Stimulated activated naive CD8-positive, alpha-beta T cell treated with anti-CD3 and anti-CD28 coated beads, Interleukin-15, amount 100 ng/mL, for 72 hours (primary cell): ENCODE data around the gene KIAA1671.
A peak's percentile ranks its signal among the peaks of the same experiment; 100 is the strongest.

Source experiments
- ATAC-seq: fragments of 150-1000 bp; cut with Tn5 transposase; 2 replicates; pipeline ENCODE4 v1.10.0; 2021; ENCODE audit warnings: mild to moderate bottlenecking, moderate library complexity
- DNase-seq, 2 donors: peaks; one replicate each; pipeline ENCODE4 v3.0.0; 2021 to 2022
- H3K27ac Mint-ChIP-seq, 2 donors: one replicate each; pipeline ENCODE4 v1.8.0; 2022; ENCODE audit warnings: mild to moderate bottlenecking in 2 of 2, mixed read lengths in 2 of 2, moderate library complexity in 2 of 2
- H3K27me3 Mint-ChIP-seq: one replicate; pipeline ENCODE4 v1.8.0; 2022; ENCODE audit warnings: mixed read lengths
- H3K4me1 Mint-ChIP-seq: one replicate; pipeline ENCODE4 v1.8.0; 2022; ENCODE audit warnings: mild to moderate bottlenecking, mixed read lengths
- H3K4me3 Mint-ChIP-seq, 2 donors: one replicate each; pipeline ENCODE4 v1.8.0; 2022; ENCODE audit warnings: mild to moderate bottlenecking in 2 of 2, mixed read lengths in 2 of 2, moderate library complexity in 1 of 2
- H3K9me3 Mint-ChIP-seq, 2 donors: one replicate each; pipeline ENCODE4 v1.8.0; 2022; ENCODE audit warnings: mixed read lengths in 2 of 2

The KIAA1671 gene

DNA sequence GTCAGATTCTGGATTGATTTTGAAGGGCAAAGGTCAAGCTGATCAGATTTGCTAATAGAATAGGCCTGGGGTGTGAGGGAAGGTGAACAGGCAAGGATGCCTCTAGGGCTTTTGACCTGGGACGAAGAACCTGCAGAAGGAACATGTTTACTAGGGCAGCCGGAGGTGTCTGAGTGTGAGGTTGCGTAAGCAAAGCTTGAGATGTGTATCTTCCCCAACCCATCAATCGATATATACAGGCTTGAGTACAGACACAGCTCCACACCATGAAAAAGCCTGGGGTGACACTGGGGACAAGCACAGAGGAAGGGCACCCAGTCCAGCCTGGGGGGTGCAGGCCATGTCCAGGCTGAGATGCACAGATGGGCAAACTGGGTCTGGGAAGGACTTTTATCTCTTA is 7.1 kb upstream of the KIAA1671 start:
- Mint-ChIP-seq H3K9me3 (no peaks in the 10 kb centered on the region), H3K27ac (peak overlapping the region in 1 of 2 donors; percentile 28), H3K27me3 (peaks cover 40% of the 10 kb centered on the region), H3K4me3 (no peak overlapping the region), H3K4me1 (peaks cover 10% of the 10 kb centered on the region)
- DNase-seq (no peak), ATAC-seq (no peak)

DNA sequence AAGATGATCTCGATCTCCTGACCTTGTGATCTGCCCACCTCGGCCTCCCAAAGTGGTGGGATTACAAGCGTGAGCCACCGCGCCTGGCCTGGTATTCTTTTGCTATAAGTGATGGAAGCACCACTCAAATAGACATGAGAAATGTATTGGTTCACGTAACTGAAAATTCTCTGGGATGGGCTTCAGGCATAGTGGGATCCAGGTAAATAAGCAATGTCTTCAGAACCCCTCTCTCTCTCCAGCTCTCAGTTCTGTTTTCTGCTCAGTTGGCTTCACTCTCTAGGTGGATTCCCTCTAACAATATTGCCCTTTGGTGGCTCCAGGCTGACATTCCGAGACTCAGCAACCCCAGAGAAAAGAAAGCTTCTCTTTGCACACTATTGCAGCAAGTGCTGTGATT is 5.1 kb upstream of the KIAA1671 start:
- Mint-ChIP-seq H3K4me1 (peaks cover 23% of the 10 kb centered on the region), H3K4me3 (no peak overlapping the region), H3K9me3 (no peaks in the 10 kb centered on the region), H3K27ac (no peak overlapping the region), H3K27me3 (peaks cover 54% of the 10 kb centered on the region)
- ATAC-seq (no peak), DNase-seq (no peak)

DNA sequence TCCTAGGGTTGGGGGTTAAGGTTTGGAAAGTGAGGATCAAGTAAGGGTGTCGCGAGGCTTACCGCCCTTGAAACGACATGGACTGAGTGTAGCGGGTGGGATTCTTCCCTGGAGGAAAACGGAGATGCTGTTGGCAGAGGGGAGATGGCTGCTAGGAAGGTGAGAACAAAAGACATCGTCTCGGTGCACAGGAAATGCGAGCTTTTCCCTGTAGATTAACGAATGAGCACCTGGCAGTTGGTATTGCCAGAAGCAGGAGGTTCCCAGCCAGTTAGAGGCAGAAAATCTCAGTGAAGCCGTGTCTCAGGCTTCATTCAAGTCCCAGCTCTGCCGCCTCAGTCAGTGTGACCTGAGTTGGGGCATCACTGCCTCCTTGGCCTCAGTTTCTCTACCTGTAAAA is 4.6 kb upstream of the KIAA1671 start:
- peaks cover 25% of the 10 kb centered on the region for H3K4me1 Mint-ChIP-seq
- DNase-seq, result no peak
- no peaks in the 10 kb centered on the region for H3K9me3 Mint-ChIP-seq
- no peak overlapping the region for H3K27ac Mint-ChIP-seq
- peaks cover 59% of the 10 kb centered on the region for H3K27me3 Mint-ChIP-seq
- ATAC-seq, result no peak
- no peak overlapping the region for H3K4me3 Mint-ChIP-seq

DNA sequence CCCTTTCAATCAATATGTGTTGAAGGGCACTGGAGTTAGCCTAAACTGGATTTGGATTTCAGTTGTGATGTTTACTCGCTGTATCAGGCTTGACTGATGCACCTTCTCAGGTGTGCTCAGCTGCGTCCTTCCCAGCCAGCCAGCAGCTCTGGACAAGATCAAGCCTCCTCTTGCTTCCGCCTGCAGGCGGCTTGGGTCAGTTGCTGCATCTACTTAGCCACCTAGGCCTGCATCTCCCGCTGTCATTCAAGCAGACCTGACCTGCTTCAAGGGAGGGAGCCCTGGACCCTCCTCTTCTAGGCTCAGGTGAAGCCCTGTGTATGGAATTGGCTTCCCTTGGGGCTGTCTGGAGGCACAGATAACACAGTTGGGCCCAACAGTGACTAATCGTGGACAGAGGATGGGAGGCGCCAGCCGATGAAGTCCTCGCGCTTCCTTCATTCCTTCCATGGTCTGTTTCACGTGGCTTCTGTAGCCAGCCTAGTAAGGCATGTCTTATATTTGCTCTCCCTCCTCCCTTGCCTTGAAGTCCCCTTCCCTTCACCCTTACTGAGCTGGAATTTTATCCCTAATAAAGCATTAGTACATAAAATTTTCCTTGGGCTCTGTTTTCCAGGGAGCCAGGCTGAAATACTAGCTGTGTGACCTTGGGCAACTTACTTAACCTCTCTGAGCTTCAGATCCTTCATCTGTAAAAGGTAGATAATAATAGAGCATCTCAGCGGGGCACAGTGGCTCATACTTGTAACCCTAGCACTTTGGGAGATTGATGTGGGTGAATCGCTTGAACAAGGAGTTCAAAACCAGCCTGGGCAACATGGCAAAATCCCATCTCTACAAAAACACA is 3.9 kb upstream of the KIAA1671 start:
- Mint-ChIP-seq H3K4me1 (peaks cover 32% of the 10 kb centered on the region), H3K27ac (no peak overlapping the region), H3K4me3 (no peak overlapping the region), H3K9me3 (no peaks in the 10 kb centered on the region), H3K27me3 (peaks cover 66% of the 10 kb centered on the region)
- DNase-seq (no peak), ATAC-seq (no peak)

DNA sequence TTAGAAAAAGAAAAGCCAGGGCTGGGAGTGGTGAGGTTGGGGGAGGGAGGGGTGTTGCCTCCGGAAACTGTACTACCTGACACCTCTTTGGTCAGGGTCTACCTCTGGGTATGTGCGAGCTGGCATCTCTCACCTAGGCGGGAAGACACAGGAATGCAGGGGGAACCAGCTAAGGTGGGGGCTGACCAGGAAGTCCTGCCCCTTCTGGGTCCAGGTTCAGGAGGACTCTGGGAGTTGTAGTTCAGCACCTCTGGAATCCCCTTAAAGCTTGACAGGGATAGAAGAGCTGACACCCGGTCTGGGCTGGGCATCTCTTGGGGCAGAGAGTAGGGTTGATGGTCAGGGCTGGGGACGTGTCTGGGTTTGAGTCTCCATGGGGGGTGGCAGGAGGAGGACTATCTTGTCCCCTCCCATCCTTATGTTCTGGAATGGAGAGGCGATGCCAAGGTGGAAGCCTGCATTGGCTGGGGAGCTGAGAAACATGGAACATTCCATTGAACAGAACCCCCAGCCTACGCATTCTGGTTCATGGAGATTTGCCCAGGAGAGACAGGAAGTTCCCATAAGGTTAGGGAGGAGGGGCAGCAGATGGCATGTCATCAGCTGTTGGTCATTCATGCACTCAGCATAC is 2.1 kb upstream of the KIAA1671 start:
- Mint-ChIP-seq H3K27ac (peak overlapping the region in 1 of 2 donors; percentile 51), H3K9me3 (no peaks in the 10 kb centered on the region), H3K4me1 (peaks cover 39% of the 10 kb centered on the region), H3K27me3 (peaks cover 83% of the 10 kb centered on the region), H3K4me3 (no peak overlapping the region)
- DNase-seq (no peak), ATAC-seq (no peak)

DNA sequence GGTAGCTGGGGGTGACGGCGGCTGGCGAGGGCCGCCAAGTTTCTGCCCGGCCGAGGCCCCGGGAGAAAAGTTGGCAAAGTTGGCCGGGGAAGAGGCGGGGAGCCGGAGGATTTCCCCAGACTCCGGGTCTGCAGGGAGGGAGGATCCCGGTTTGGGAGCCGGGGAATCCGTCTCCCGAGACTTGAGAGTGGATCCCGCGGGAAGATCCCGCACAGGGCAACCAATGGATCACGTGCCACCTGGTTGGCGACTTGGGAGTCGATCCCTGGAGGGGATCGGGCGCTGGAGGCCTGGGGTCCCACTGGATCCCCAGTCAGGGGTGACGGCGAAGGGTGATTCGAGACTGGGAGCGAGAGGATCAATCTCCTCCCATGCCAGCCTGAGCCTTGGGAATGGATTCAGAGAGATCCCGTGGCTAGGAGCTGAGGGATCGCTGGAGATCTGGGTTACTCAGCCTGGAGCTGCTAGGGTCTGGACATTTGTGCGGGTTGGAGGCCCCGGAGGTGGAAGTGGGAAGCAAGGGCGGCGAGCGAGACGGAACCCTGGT is 394 bp downstream of the KIAA1671 start:
- ATAC-seq (no peak), DNase-seq (peak in 1 of 2 donors; percentile 8)
- Mint-ChIP-seq H3K4me3 (peak overlapping the region; percentile 38 to 98), H3K27ac (peak overlapping the region in 1 of 2 donors; percentile 58), H3K4me1 (peaks cover 39% of the 10 kb centered on the region), H3K27me3 (peaks cover 72% of the 10 kb centered on the region), H3K9me3 (no peaks in the 10 kb centered on the region)

DNA sequence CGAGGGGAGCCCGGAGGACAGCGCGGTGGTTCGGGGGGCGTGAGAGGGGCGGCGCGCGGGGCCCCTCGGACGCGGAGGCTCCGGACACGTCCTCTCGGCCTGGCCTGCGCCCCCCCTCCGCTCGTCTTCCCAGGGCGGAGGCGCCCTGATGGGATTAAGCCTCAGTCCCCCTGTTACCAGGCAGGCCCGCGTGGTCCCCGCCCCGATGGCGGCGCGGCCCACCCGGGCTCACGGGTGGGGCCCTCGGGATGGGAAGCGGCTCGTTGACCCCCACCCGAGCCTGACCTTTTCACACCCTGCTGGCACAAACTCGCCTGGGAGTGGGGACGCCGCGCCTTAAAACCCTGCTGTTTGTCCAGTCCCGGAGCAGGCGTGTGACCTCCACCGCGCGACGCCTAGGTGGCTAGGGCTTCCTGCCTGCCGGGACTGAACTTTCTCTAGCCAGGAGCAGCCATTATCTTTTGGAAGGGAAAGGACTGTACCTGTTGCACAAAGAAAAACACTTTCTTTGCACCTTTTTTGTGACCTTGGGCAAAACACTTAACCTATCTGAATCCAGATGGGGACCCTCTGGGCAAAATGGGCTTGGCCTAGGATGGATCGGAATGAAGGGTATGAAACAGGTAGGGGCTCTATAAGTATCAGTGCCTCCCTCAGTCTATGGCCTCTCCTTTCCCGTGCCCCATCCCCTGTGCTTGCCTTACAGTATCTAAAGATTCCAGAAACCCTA is 1.0 kb downstream of the KIAA1671 start:
- H3K4me3 Mint-ChIP-seq, result peak overlapping the region; percentile 38 to 98
- no peak overlapping the region for H3K27ac Mint-ChIP-seq
- H3K27me3 Mint-ChIP-seq, result peaks cover 65% of the 10 kb centered on the region
- no peaks in the 10 kb centered on the region for H3K9me3 Mint-ChIP-seq
- no peak for DNase-seq
- ATAC-seq, result no peak
- H3K4me1 Mint-ChIP-seq, result peaks cover 39% of the 10 kb centered on the region

DNA sequence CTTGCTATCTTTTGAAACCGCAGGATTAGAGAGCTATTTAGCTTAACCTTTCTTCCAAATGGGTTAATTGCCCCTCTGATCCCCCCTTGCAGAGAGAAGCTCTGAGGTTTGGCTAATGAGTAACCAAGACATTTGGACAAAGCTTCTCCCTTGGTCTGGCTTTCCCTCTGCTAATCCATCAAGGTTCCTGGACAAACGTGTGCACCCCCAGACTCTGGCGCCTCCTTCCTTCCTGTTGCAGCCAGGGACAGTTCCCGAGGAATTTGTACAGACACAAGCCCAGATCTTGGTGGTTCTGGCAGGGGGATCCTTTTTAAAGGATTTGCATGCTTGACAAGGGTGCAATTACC is 1.6 kb downstream of the KIAA1671 start:
- DNase-seq (no peak), ATAC-seq (no peak)
- H3K4me1 Mint-ChIP-seq, result peaks cover 39% of the 10 kb centered on the region
- no peaks in the 10 kb centered on the region for H3K9me3 Mint-ChIP-seq
- peak overlapping the region in 1 of 2 donors; percentile 24 for H3K4me3 Mint-ChIP-seq
- peaks cover 60% of the 10 kb centered on the region for H3K27me3 Mint-ChIP-seq
- no peak overlapping the region for H3K27ac Mint-ChIP-seq

DNA sequence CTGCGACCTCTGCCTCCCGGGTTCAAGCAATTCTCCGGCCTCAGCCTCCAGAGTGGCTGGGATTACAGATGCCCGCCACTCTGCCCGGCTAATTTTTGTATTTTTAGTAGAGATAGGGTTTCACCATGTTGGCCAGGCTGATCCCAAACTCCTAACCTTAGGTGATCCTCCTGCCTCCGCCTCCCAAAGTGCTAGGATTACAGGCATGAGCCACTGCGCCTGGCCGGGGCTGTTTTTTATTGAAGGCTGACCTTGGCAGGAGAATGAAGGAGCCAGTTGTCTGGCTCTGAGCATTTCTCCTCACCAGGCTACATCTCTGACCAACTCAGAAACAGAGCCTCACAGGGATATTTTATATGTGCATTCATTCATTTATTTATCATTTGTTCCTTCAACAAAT is 2.3 kb downstream of the KIAA1671 start:
- Mint-ChIP-seq H3K27me3 (peaks cover 52% of the 10 kb centered on the region), H3K27ac (no peak overlapping the region), H3K4me1 (peaks cover 34% of the 10 kb centered on the region), H3K9me3 (no peaks in the 10 kb centered on the region), H3K4me3 (no peak overlapping the region)
- ATAC-seq (no peak), DNase-seq (no peak)

DNA sequence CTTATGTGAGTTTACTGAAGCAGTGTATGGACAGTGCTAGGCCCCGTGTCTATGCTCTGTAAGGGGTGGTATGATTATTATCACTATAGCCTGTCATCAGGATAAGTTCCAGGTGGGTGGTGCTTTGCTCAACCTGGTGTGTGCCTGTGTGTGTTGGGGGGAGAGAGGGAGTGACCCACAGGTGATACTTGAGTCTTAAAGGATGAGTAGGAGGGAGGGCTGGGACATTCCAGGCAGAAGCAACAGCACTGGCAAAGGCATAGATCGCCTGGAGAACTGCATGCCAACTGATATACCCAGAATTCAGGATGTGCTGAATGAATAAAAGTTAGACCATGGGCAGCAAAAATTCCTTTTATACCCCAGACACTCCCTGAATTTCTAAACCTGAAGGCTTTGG is 4.5 kb downstream of the KIAA1671 start:
- peaks cover 36% of the 10 kb centered on the region for H3K27me3 Mint-ChIP-seq
- H3K4me1 Mint-ChIP-seq, result peaks cover 20% of the 10 kb centered on the region
- no peaks in the 10 kb centered on the region for H3K9me3 Mint-ChIP-seq
- H3K27ac Mint-ChIP-seq, result no peak overlapping the region
- no peak overlapping the region for H3K4me3 Mint-ChIP-seq
- ATAC-seq (no peak), DNase-seq (no peak)

DNA sequence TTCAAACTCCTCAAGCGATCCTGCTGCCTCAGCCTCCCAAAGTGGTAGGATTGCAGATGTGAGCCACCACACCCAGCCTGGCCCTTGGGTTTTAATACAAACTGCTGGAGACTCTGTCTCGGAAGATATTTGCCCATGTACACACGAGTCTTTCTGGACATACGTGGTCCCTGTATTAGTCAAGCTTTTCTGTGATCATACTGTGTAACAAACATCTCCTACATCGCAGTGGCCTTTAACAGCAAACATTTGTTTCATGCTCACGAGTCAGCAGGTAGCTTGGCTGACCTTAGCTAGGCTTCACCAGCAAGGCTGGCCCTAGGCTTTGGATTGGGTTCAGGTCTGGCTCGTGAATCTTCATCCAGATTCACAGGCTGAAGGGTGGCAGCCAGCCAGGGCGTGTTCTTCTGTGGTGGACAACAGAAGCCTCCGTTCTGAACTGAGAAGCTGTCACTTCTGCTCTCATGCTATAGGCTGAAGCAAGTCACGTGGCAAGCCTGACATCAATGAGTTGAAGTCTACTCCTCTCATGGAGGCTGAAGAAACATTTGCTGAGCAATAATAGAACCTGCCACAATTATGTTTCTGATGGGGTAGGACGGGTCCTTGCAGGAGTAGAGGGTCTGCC is 8.8 kb downstream of the KIAA1671 start:
- DNase-seq (no peak), ATAC-seq (no peak)
- Mint-ChIP-seq H3K9me3 (no peaks in the 10 kb centered on the region), H3K4me3 (no peak overlapping the region), H3K27ac (no peak overlapping the region), H3K27me3 (no peaks in the 10 kb centered on the region), H3K4me1 (no peaks in the 10 kb centered on the region)

DNA sequence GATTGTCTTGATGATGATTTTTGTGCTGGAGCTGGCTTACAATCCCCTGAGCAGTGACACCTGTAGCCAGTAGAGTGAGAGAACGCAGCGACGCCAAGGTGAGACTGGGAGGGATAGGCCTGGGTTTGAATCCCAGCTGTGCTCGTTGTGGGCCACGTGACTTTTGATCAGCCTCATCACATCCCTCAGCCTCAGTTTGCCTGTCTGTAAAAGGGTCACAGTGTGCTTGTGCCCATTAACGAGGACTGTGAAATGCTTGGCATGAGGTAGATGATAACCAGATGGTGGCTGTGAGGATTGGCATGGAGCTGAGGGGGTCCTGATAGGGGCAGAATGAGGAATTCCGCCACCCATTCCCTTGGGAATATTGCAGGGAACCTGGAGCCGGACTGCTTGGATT is 9.6 kb downstream of the KIAA1671 start:
- no peak overlapping the region for H3K4me3 Mint-ChIP-seq
- H3K4me1 Mint-ChIP-seq, result no peaks in the 10 kb centered on the region
- H3K27ac Mint-ChIP-seq, result no peak overlapping the region
- ATAC-seq, result no peak
- DNase-seq, result no peak
- no peaks in the 10 kb centered on the region for H3K9me3 Mint-ChIP-seq
- no peaks in the 10 kb centered on the region for H3K27me3 Mint-ChIP-seq

DNA sequence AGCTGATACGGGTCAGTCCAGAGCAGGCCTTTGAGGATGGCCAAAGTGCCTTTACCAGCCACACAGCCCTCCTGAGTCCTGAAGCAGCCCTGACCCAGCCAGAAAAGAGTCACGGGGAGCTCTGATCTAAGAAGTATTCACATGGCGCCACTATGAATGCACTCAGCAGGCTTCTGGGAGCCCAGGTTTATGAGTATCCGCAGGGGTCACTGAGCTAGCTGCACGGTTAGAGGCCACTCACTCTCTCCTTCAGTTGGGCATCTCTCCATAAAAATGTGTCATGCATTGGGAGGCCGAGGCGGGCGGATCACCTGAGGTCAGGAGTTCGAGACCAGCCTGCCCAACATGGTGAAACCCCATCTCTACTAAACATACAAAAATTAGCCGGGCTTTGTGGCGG is 10.3 kb downstream of the KIAA1671 start:
- no peaks in the 10 kb centered on the region for H3K9me3 Mint-ChIP-seq
- no peak for ATAC-seq
- H3K27ac Mint-ChIP-seq, result no peak overlapping the region
- H3K4me1 Mint-ChIP-seq, result no peaks in the 10 kb centered on the region
- H3K4me3 Mint-ChIP-seq, result no peak overlapping the region
- H3K27me3 Mint-ChIP-seq, result no peaks in the 10 kb centered on the region
- no peak for DNase-seq

DNA sequence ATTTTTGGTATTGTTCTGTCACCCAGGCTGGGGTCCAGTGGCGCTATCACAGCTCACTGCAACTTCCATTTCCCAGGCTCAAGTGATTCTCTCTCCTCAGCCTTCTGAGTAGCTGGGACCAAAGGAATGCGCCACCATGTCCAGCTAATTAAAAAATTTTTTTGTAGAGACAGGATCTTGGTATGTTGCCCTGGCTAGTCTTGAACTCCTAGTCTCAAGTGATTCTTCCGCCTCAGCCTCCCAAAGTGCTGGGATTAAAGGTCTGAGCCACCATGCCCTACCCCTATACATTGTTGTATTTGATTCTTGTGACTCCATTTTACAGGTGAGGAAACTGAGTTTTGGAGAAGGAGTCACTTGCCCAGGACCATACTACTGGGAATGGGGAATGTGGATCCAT is 11.9 kb downstream of the KIAA1671 start:
- Mint-ChIP-seq H3K4me3 (no peak overlapping the region), H3K4me1 (no peaks in the 10 kb centered on the region), H3K27me3 (no peaks in the 10 kb centered on the region), H3K27ac (no peak overlapping the region), H3K9me3 (no peaks in the 10 kb centered on the region)
- ATAC-seq (no peak), DNase-seq (no peak)

DNA sequence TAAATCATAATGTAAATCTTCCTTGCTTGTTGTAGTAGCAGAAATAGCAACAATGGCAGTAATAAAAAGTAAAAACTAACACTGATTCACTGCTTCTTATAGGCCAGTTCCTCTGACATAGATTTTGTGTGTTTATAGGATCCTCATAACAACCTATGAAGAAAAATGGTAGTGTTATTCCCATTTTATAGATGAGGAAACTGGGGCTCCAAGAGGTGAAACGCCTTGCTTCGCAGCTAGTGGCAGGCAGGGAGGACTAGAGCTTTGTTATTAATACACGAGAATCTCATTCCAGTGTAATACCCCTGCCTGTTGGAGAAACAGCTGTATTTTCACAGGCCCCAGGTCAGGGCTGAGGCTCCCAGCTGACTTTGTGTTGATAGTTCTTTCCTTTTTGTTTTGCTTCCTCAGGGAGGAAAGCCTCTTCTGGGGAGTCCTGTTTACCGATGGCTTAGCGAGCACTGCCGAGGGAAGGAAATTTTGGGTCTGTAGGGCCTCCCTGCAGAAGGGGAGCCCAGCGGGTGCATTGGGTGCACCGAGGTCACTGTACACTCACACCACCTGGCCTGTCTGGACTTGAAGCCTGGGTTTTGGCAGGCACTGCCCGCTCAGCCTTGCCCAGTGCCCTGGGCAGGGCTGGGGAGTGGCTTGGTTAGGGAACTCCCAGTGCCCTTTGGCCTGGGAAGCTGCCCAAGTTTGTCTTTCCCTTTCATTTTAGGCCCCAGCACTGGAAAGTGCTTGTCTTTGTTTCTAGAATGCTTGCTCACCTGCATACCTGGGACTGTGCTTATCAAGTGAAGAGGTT is 13.5 kb downstream of the KIAA1671 start:
- no peaks in the 10 kb centered on the region for H3K27me3 Mint-ChIP-seq
- no peak overlapping the region for H3K4me3 Mint-ChIP-seq
- no peak for DNase-seq
- no peak for ATAC-seq
- no peaks in the 10 kb centered on the region for H3K9me3 Mint-ChIP-seq
- no peak overlapping the region for H3K27ac Mint-ChIP-seq
- H3K4me1 Mint-ChIP-seq, result no peaks in the 10 kb centered on the region
